HPDE6-E6E7 (cell line): Measurements from ENCODE around the gene KCTD16.

ENCODE experiments used
- DNase-seq: peaks from one replicate; pipeline ENCODE4 v3.0.0; 2011; ENCODE audit warnings: missing footprints; ENCODE audit errors: extremely low spot score

KCTD16 gene

GRCh38 chr5:144531188-144531587, 360.5 kb downstream of the KCTD16 start:
- no peak for DNase-seq
